GM21423 (cell line): ENCODE data around the gene ADGRV1.

ENCODE experiments used
- ATAC-seq: cut with Tn5 transposase; IDR thresholded peaks from one replicate; pipeline ENCODE4 v1.9.1; 2021; ENCODE audit warnings: mild to moderate bottlenecking, moderate library complexity; ENCODE audit not compliant: unreplicated experiment

ADGRV1 gene

GRCh38 chr5:91177639-91178038, 619.0 kb downstream of the ADGRV1 start:
- ATAC-seq, result no peak

DNA sequence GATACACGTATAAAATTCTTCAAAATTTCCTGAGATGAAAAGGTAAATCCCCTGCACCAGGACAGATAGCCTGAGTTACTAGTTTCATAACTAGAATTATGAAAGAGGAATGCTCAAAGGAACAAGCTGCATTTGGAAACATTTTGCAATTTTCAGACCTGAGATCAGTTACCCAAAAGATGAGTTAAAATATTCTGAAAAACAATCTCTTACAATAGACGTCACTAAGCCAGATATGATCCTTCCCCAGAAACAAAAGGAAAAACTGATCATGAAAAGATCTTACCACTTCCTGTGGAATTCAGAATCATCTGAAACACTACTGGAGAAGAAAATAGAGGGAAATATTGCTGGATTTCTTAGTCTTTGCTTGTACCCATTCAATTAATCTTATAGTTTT, 619.9 kb downstream of the ADGRV1 start:
- ATAC-seq, result no peak

DNA sequence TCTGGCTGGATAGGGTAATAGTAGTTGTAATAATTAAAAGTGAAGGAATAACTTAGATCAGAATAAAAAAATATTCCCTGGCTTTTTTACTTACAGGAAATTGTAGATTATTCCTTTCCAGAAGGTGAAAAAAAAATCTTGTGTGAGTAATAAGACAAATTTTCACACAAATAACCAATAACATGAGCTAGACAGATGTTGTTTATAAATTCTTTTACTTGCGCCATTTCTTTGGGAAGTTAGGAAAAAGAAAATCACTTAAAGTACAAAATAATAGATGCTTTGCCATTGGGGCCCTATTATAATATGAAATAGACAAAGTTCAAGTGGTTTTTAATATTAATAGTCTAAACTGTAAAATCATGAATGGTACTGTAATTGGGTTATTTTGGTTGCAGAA, 620.4 kb downstream of the ADGRV1 start:
- ATAC-seq, result no peak

GRCh38 chr5:91180506-91180905, 621.9 kb downstream of the ADGRV1 start:
- no peak for ATAC-seq

DNA sequence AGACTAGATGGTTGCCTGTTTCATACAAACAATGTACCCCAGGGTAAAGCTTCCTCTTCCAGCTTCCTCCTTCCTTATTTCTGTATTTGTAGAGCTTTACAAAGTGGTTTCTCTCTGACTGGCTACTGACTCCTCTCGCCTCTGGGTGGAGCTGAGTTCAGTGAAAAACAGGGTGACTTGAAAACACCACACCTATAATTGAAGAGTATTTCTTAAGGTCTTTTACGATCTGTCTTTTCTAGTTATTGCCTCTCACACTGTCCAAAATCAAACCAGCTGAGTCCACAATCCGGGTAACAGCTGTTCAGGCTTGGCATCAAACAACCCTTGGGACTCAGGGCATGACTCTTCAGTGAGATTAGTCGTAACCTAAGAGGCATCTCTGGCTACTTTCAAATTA, 624.2 kb downstream of the ADGRV1 start:
- no peak for ATAC-seq

- no peak for ATAC-seq
Observed at GRCh38 chr5:91183743-91184142, 625.1 kb downstream of the ADGRV1 start.

DNA sequence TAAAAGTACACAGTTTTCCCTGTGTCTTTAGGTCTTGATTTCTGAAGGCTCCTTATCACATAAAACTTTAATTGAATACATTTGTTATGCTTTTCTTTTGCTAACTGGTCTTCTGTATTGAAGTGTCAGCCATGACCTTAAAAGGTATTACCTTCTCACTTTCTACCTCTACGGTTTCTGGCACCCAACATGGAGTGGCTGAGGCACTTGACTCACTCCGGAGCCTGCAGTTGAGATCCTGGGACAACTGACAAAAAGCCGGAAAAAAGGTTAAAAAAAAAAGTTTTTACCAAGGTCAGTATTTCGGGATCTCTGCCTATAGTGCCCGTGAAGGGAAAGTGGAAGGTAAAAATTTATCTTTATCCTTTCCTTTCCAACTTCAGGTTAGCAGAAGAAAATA, 627.5 kb downstream of the ADGRV1 start:
- no peak for ATAC-seq

GRCh38 chr5:91187032-91187431, 628.4 kb downstream of the ADGRV1 start:
- ATAC-seq, result no peak

- ATAC-seq, result no peak
Observed at GRCh38 chr5:91188755-91189154, 630.2 kb downstream of the ADGRV1 start.

- ATAC-seq, result no peak
Observed at GRCh38 chr5:91189480-91190313, 631.1 kb downstream of the ADGRV1 start.

DNA sequence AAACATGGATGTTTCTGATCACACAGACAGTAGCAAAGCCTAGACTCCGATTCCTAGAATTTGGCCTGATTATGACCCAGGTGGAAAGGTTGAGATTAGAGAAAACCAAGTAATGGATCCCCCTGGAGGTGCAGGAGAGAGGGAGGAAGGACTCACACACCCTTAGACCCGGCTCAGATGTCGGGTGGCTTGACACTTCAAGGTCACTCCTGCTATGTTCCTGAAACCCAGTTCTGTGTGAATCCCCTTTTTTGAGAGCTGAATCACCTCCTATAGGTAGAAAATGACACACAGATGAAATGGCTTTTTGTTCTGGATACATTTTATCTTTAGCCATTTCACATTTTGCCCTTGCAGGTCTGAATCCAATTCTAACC, 631.7 kb downstream of the ADGRV1 start:
- no peak for ATAC-seq

DNA sequence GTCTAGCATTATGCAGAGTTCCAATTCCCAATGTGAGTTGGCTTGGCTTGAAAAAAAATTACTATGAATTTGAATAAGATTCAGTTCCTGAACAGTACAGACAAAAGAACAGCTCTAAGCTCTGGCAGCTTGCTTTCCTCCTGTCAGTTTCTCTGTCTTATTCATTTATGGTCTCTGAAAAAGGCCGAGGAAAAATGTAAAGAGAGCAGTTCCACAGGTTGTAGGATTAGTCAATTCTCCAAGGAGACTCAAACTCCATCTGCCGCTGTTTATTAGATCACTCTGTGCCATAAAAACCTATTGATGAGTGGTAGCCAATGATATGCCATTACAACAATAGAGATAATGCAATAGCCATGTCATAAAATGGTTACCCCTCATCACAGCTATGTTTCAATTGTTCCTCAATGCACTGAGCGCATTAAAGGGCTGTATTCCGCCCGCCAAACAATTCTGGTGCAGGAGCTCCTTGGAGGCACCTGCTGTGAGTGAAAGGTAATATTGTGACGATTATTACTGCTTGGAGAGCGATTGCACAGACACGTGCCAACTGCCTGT, 636.3 kb downstream of the ADGRV1 start:
- ATAC-seq, result no peak

GRCh38 chr5:91200692-91201091, 642.1 kb downstream of the ADGRV1 start:
- ATAC-seq, result no peak

GRCh38 chr5:91206103-91206502, 647.5 kb downstream of the ADGRV1 start:
- ATAC-seq, result no peak

DNA sequence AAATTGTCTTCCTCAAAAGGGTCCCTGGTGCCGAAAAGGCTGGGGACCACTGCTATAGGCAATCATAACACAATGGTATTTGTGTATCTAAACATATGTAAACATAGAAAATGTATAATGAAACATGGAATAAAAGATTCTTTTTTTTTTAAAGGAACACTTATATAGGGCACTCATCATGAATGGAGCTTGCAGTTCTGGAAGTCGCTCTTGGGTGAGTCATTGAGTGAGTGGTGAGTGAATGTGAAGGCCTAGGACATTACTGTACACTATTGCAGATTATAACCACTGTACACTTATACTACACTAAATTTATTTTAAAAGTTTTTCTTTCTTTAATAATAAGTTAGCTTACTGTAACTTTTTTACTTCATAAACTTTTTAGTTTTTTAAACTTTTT, 648.1 kb downstream of the ADGRV1 start:
- no peak for ATAC-seq

DNA sequence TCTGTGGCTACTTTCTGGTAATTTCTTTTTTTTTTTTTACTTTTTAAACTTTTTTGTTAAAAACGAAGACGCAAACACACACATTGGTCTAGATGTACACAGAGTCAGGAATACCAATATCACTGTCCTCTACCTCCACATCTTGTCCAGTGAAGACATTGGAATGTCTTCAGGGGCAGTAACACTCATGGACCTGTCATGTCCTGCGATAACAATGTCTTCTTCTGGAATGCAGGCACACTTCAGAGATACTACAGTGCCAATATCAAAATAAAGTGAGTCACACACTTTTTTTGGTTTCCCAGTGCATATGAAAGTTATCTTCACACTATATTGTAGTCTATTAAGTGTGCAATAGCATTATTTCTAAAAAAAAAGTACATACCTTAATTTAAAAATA, 648.7 kb downstream of the ADGRV1 start:
- no peak for ATAC-seq

- ATAC-seq, result no peak
Observed at GRCh38 chr5:91211997-91212713, 653.6 kb downstream of the ADGRV1 start.

DNA sequence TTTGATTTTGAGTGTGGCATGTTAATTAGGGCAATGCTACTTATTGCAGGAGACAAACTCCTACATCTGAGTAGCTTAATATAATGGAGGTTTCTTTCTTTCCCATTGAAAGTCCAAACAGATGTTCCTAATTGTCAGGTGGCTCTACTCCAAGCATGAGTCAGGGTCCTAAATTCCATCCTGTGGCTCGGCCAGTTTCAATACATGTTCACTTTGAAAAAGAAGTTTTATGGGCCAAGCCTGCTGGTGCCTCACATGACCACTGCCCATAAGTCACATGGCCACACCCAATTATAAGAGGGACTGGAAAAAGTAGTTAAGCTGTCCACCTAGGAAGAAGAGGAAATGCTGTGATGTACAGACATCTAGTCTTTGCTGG, 654.1 kb downstream of the ADGRV1 start:
- no peak for ATAC-seq
